Amniotic stem cell (primary cell): ENCODE results near the gene SFN.
"Not testable (repeated sequence)": the region's sequence is repeated elsewhere in the genome, so short reads cannot be mapped to it uniquely, and the experiment has no call there.

Experiments
- DNase-seq: peaks from one replicate; lab custom pipeline; 2025; lab: John Stamatoyannopoulos, UW

SFN gene

DNA sequence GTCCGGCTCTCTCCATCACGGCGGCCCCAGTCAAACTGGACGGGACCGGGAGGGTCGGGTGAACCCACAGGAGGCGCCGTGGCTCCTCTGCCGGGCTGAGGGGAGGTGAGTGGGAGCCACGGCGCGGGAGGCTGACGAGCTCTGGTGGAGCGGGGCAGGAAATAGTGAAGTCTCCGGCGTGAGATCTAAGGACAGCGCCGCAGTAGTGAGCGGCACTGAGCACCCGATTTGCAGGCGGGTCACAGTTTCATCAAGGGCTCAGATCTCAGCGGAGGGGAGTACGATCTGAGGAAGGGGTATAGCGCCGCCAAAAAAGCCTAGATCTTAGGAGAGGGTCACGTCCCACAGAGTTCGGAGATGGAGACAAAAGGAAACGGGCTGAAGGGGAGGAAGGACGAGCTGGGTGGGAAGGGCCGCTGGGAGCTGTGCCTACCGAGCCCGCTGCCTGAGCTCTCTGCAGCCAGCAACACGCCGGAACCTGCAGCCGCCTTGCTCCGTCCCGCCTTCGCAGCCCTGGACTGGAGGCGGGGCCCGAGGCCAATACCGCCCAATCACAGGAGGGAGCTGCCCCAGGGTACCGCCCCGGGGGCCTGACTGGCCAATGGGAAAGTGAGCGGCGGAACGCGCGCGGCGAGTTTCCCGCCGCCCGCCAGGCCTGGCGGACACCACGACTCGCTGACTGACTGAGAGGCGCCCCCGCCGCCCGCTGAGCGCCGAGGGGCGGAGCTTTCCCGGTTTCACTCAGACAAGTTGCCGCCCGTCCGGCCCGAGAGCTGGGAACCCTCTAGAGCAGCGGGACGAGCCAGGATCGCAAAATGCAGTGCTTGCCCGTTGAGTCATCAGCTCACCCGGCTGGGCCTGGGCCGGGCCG lies 1.9 kb downstream of the SFN start:
- DNase-seq = peak; percentile 97

DNA sequence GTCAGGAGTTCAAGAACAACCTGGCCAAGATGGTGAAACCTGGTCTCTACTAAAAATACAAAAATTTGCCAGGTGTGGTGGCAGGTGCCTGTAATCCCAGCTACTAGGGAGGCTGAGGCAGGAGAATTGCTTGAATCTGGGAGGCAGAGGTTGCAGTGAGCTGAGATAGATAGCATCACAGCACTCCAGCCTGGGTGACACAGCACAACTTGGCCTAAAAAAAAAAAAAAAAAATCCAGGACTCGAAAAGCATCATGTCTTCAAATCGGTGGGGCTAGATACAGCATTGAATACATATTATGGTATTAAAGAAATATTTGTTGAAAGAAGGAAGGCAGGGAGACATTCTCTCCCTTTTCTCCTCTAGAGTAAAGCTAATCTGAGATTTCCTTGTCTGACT lies 10.1 kb downstream of the SFN start:
- DNase-seq = not testable (repeated sequence)

DNA sequence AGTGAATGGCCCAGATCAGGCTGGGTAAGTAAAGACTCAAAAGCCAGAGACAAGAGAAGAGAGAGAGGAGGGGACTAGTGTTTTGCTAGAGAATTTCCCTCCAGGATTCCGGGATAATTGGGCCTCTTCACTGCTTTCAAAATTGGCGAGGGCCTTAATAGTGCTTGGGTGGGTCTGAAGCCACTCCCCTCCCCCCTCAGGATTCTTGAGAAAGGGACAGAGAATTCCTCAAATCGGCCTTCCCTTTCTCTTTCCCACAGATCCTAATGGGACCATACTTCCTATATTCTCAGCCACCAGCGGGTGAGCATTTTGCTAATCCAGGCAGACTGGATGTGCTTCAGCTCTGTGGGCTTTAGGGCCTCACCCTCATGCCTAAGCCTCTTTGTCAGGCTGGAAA lies 11.9 kb downstream of the SFN start:
- DNase-seq = no peak

DNA sequence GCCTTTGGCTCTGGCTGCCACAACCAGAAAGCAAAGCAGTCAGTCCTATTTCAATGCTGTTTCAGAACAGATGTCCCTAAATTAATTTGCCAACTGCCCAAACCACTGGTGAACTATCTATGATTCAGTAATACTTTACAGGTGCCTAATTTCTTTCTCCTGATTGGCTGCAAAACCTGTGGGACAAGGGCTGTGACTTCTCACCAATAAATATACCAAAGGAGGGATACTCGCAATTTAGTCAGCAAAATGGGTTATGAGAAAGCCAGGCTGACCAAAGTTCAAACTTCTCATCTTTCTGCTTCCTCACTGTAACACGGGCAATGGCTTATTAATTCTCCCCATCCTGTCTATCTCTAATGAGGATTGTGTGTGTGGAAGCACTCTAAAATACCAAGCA lies 14.4 kb downstream of the SFN start:
- no peak for DNase-seq

DNA sequence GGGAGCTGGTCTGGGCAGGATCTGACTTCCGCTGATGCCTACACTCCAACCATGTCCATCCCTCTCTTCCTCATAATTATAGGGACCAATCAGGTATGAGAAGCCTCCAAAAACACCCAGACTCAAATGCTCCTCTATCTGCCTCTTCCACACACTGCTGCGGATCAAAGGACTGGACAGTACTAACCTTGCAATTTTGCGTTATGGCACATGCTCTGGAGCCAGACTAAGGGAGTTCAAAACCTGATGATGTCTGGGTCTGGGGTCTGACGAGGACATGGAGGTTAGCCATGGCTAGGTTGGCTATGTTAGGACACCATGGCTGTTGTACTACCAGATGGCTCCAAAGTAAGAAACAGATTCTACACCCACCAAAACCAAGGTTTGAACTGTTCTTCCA lies 16.8 kb downstream of the SFN start:
- no peak for DNase-seq

DNA sequence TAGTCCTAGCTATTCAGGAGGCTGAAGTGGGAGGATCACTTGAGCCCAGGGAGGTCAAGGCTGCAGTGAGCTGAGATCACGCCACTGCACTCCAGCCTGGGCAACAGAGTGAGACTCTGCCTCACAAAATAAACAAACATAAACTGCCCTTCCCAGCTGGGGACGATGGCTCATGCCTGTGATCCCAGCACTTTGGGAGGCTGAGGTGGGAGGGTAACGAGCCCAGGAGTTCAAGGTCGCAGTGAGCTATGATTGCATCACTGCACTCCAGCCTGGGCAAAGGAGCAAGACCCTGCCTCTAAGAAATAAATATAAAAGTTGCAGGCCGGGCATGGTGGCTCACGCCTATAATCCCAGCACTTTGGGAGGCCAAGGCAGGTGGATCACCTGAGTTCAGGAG lies 18.7 kb downstream of the SFN start:
- not testable (repeated sequence) for DNase-seq

DNA sequence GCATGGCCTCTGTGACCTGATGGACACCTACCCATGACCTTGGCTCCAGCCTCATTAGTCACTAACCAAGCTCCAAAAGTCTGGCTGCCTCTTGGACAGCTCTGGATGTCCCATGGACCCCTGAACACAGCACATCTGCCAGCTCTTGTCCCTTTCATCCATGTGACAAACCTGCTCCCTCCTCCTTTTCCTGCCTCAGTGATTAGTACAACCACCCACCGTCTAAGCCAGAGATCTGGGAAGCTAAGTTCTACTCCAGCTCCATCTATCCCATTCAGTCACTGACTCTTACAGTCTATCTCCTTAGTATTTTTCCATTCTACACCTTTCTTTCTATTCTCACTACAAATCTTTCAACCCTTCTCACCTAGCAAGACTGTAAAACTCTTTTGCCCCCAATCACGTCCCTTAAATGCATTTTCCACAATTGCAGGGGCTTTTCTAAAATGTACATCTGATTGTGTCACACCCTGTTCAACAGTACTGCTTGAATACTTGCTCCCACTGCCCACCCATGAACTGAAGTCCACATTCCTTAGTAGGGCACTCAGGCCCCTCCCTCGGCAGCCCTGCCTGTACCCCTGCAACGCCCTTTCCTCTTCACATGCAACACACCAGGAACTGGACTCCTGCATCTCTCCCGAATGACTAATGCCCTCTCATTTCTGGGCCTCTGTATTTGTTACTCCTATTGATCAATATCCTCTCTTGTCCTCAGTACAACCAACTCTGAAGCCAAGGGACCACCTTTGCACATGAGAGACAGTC lies 19.9 kb downstream of the SFN start:
- DNase-seq = no peak

DNA sequence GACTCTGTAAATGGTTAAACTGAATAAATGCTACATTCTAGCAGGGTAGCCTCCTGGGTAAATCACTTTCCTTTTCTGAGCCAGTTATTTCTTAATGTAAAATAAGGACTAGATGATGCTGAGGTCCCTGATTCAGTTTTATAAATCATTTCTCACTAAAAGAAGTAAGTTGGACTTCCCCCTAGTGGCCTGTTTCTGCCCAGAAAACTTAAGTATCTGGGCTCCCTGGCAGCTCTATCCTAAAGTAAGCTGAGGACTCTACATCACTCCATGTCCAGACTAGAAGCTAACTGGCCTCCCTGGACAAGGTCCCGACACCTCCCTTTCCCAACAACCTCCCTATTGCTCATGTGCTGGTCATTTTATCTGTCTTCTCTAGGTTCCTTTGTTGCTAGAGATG lies 24.2 kb downstream of the SFN start:
- DNase-seq = peak; percentile 12

DNA sequence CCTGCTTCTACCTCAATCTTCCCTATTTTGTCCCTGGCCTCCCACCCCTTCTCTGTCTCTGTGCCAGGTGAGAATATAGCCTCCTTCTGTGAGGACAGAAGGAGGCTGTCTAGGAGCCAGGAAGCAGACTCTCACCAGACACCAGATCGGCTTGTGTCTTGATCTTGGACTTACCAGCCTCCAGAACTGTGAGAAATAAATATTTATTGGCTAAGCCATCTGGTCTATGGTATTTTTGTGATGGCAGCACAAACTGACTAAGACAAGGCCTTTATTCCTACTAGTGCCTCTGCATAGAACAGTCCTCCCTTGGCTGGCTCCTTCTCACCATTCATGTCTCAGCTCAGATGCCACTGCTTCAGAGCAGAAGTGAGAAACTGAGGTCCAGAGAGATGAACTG lies 25.3 kb downstream of the SFN start:
- no peak for DNase-seq

DNA sequence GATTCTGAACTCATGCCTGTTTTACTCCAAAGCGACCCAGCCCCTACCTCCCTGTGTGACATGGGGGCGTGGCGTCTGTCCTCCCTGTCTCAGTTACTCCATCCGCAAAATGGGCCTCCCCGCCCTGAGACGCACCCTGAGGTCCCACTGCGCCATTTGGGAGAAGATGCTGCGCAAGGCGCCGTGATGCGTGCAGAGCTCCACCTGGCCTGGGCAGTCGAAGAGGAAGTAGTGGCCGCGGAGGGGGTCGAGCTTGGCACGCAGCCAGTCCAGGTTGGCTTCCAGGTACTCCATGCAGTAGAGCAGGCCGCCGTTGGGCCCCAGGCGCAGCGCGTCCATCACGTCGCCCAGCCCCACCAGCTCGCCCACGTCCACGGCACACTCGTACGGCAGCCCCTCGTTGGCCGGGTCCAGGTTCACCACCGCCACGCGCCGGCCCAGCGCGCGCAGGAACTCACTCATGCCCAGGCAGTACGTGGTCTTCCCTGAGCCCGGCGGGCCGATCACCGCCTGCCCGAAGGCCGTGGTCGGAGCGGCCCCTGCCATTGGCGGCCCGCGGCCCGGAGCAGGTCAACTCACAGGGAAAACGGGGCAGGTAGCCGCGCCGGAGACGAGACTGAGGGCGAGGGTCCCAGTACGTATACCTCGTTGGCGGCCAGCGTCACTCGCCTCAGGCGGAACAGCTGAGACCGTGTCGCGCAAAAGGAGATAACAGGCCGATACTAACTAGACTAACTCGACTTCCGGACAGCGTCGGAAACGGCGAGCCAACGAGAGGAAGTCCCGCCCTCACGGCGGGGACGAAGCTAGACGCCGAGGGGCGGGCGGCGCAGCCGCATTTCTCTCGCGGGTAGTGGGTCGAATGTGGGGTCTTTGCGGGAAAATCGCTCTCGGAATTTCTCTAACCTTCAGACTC lies 26.9 kb downstream of the SFN start, which contains the start of gene GPN2:
GPN2 (minus strand) TSS at position 733 of the 916 bp plus-strand sequence; CDS start at position 546, 187 bp downstream.
- peak; percentile 67 for DNase-seq

DNA sequence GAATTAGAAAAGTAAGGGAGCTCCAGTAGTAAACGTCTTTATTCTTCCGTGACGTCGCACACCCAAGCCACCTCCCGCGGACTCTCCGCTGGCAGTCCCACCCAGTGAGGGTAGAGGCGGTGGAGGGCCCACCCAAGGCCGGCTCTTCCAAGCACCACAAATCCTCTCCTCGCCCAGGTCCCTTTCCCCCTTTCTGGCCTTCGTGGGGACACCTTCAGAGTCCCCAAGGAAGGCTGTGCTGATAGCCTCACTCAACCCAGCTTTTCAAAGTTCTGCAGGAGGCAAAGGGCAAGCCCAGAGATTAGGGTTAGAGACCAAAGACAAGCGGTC lies 27.5 kb downstream of the SFN start:
- no peak for DNase-seq

DNA sequence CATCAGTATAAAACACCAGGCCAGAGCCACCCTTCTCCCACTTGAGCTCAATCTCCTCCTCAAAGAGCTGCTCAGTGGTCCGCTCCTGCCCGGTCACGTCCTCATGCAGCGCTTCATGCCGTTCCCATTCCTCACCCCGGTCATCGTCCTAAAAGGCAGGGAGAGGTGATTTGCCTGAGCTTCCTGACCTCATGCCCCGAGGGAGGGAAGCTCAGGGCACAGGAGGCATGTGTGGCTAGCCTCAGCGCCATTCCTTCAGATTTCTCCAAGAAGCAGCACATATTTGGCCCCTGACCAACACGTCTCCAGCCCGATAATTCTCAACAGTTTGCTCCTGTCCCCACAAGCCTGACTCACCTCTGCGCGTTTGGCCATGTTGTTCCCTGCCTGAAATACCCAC lies 31.3 kb downstream of the SFN start:
- no peak for DNase-seq

DNA sequence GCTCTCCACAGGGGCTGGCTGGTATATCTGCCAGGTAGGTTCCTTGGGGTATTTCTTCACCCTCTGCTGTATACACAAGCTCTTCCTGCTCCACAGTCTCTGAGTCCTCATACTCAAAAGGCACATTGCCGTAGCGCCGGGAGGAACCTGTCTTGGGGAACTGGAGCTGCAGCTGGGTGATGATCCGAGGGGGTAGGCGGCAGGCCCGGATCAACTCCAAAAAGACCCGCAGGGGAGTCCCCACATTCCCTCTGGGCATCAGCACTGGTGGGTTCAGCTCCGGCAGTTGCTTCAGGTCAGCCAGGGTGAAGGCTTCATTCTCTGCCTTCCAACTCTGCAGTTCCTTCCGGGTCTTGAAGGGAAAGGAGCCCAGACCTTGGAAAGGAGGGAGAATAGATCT lies 34.4 kb downstream of the SFN start:
- no peak for DNase-seq

DNA sequence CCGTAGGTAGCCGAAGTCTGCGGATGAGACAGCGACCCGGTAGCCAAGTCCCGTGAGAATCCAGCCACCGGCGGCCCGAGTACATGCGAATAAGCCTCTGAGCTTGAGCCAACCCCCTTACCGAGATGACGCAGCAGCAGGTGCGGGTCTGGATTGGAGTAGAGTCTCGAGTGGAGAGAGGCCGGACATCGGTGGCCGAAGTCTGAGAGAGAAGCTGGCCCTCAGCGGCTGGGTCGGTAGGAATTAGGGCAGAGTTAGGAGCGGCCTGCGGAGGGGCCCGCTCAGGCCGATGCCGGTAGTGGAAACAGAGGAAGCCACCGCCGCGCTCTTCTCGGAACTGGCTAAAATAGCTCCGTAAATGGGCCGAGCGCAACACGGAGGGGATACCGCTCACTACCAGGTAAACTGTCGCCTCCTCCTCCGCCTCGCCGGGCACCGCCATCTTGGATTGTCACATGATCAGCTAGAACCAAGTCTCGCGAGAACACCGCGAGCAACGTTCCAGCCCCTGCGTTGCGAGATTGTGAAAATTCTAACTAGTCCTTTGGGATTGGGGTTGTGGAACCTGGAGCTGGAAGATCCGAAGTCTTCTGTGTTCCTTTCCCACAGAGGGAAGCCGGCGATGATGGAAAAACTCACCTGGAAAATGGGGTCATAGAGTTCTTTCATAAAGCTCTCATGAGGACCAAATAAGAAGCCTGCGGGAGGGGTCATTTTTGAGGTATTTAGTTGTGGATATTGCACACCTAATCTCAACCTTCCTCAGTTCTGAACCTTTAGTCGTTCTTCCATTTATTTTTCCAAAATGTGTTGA lies 37.3 kb downstream of the SFN start, which contains the start of gene GPATCH3:
GPATCH3 (minus strand) TSS at position 467 of the 814 bp plus-strand sequence; CDS start at position 442, 25 bp downstream.
- DNase-seq = peak; percentile 82

DNA sequence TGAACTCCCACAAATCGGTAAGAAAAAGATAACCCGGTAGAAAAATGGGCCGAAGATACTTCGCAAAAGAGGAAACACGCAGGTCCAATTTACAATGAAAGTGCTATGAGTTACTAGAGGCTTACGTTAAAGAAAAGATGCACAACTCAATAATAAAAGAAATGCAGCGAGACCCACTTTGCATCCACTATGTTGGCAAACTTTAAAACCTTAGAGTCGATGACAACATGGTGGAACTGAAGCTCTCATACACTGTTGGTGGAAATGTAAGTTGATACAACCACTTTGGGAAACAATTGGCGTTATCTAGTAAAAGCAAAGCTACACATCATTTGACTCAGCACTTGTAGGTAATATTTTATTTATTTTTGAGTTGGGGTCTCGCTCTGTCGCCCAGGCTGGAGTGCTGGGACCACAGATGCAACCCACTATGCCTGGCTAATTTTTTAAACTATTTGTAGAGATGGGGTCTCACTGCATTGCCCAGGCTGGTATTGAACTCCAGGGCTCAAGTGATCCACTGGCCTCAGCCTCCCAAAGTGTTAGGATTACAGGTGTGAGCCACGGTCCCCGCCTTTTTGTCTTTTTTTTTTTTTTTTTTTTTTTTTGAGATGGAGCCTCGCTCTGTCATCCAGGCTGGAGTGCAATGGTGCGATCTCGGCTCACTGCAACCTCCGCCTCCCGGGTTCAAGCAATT lies 38.0 kb downstream of the SFN start:
- DNase-seq = no peak

DNA sequence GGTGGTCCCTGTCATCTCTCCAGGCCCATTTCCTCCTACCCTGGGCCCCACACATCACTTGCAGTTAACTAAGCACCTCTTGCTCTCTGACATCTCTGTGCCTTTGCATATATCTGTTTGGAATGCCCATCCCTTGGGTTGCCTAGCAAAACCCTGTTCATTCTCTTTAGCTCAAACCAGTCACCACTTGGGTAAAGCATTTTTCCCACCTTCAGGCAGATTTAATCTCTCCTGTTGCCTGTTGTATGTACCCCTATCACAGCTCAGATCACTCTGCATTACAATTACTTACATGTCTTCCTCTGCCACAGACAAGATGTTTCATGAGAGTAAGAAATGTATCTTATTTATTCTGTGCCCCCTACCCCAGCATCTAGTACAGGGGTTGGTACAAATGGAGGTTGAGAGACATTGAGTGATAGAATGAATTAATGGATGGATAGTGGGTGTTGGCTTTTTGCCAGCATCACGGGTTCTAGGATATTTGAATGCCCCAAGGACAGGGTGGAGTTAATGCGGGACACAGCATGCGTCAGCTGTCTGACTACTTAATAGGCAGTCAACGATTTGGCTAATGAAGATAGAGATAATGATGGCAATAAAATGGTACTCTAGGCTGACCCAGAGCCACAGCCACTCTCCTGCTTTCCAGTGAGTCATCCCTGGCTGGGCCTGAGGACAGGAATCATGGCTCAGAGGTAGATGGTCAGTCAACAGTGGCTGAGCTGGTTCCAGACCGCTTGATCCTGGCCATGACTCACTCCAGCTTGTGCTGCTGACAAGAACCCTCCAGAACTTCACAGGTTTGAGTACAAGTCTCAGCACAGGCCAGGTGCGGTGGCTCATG lies 44.3 kb downstream of the SFN start:
- DNase-seq = peak; percentile 36

DNA sequence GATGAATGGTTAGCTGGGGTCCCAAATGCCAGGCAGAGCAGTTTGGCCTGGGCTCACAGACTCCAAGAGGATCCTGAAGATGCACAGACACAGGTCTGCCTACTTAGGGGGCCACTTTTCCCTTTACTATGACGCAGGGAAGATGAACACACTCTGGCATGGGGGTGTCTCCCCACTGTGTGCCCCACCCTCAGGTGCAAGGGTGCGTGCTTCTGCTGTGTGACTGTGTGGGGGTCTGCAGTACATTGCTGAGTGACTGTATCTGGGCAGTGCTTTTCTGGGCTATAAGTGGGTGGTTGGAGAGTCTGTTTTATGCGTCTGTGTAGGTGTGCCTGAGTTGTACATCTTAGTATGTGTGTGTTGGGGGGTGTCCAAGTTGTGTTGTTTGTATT lies 47.0 kb downstream of the SFN start:
- DNase-seq = no peak

DNA sequence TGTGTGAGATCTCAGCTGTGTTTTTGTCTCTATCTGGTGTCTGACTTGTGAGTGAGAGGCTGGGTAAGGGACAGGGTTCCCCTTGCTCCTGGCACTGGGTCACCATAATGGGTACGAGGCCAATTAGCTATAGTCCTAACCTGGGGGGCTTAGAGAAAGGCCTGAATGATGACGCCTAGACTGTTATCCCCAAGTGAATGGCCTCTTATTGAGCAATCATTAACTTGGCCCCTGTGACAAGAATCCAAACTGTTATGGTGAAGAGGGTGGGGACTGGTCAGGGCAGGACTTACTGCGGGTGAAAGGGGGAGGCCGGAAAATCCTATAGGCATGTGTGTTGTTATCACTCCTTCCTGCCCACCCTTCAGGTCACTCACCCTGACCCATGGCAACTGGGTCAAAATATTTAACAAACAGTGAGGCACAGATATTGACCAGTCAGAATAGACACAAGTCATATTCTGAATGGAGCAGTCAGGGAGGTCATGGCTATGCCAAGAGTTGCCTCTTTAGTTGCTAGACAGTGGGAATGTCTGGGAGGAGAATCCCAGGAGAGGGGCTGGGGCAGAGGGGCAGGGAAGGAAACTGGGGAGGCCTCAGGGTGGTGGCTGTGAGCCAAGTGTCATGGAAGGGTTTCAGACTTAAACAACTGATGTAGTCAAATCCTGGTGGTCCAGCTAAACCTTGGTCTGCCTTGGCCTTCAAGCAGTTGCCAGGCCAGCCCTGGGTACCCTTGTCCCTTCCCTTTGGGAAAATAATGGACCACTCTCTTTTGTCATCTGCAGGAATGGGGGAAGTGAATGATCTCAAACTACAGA lies 47.6 kb downstream of the SFN start:
- no peak for DNase-seq
